ENCODE results near the gene PNPLA6.

PNPLA6 gene

DNA sequence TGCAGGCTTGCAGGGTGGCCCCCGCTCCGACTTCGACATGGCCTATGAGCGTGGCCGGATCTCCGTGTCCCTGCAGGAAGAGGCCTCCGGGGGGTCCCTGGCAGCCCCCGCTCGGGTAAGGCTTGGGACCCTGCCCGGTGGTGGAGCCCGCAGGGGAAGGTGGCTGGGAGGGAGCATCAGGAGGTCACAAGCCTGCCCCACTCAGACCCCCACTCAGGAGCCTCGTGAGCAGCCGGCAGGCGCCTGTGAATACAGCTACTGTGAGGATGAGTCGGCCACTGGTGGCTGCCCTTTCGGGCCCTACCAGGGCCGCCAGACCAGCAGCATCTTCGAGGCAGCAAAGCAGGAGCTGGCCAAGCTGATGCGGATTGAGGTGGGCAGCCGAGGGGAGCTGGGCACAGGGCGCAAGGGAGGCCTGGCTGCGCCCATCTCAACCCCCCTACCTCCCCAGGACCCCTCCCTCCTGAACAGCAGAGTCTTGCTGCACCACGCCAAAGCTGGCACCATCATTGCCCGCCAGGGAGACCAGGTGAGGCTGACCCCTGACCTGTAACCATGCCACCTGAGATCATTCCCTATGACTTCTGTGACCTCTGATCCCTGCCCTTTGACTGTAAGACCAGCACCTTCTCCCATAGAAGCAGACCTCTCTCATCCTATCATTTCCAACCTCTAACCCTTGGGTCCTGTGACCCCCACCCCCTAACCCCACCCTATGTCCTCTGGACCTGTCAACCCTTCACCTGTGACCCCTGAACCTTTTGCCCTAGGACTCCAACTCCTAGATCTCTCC lies 7.2 kb downstream of the PNPLA6 start:
- no peak overlapping the region for H3K4me3 ChIP-seq (ENCODE audit: insufficient read depth, low read depth, low read length, poor library complexity, severe bottlenecking)
- peaks cover 43% of the 10 kb centered on the region for H3K36me3 ChIP-seq (ENCODE audit: control insufficient read depth, insufficient read depth, low read length)
- H3K4me1 ChIP-seq (ENCODE audit: control insufficient read depth, insufficient read depth, low read length, poor library complexity, severe bottlenecking) = no peaks in the 10 kb centered on the region
- H3K27ac ChIP-seq (ENCODE audit: insufficient read depth, low read length, poor library complexity, severe bottlenecking) = no peak overlapping the region
- no peak for DNase-seq
- H3K9me3 ChIP-seq (ENCODE audit: control insufficient read depth, low read length) = no peaks in the 10 kb centered on the region
- H3K27me3 ChIP-seq (replicated peaks; ENCODE audit: control insufficient read depth, insufficient read depth, low read length, poor library complexity, severe bottlenecking) = no peaks in the 10 kb centered on the region

GRCh38 chr19:7544626-7545025 lies 9.1 kb downstream of the PNPLA6 start:
- peaks cover 37% of the 10 kb centered on the region for H3K36me3 ChIP-seq (ENCODE audit: control insufficient read depth, insufficient read depth, low read length)
- no peak overlapping the region for H3K4me3 ChIP-seq (ENCODE audit: insufficient read depth, low read depth, low read length, poor library complexity, severe bottlenecking)
- no peaks in the 10 kb centered on the region for H3K4me1 ChIP-seq (ENCODE audit: control insufficient read depth, insufficient read depth, low read length, poor library complexity, severe bottlenecking)
- no peaks in the 10 kb centered on the region for H3K9me3 ChIP-seq (ENCODE audit: control insufficient read depth, low read length)
- DNase-seq = no peak
- no peaks in the 10 kb centered on the region for H3K27me3 ChIP-seq (replicated peaks; ENCODE audit: control insufficient read depth, insufficient read depth, low read length, poor library complexity, severe bottlenecking)
- H3K27ac ChIP-seq (ENCODE audit: insufficient read depth, low read length, poor library complexity, severe bottlenecking) = no peak overlapping the region

- Histone ChIP-seq H3K27ac (ENCODE audit: insufficient read depth, low read length, poor library complexity, severe bottlenecking) (no peak overlapping the region), H3K27me3 (replicated peaks; ENCODE audit: control insufficient read depth, insufficient read depth, low read length, poor library complexity, severe bottlenecking) (no peaks in the 10 kb centered on the region)
- DNase-seq = no peak
Measured at GRCh38 chr19:7545300-7545699, 9.8 kb downstream of the PNPLA6 start.

DNA sequence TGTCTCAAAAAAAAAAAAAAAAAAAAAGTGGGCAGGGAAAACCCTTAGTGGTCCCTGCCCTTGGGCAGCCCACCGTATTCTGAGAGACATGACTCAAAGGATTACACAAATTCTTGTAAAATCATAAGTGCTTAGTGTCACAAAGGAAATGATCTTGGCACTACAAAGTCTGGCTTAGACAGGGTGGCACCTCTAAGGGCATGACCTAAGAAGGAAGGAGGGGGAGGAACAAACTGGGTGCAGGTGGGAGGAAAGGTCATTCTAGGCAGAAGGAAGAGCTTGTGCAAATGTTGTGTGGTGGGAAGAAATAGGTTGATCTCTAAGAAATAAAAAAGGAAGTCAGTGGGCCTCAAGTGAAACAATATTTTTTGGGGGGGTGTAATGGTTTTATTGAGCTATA lies 10.4 kb downstream of the PNPLA6 start:
- H3K27ac ChIP-seq (ENCODE audit: insufficient read depth, low read length, poor library complexity, severe bottlenecking) = no peak overlapping the region
- no peaks in the 10 kb centered on the region for H3K27me3 ChIP-seq (replicated peaks; ENCODE audit: control insufficient read depth, insufficient read depth, low read length, poor library complexity, severe bottlenecking)
- no peaks in the 10 kb centered on the region for H3K4me1 ChIP-seq (ENCODE audit: control insufficient read depth, insufficient read depth, low read length, poor library complexity, severe bottlenecking)
- H3K36me3 ChIP-seq (ENCODE audit: control insufficient read depth, insufficient read depth, low read length) = peaks cover 39% of the 10 kb centered on the region
- DNase-seq = no peak
- H3K4me3 ChIP-seq (ENCODE audit: insufficient read depth, low read depth, low read length, poor library complexity, severe bottlenecking) = no peak overlapping the region
- no peaks in the 10 kb centered on the region for H3K9me3 ChIP-seq (ENCODE audit: control insufficient read depth, low read length)

More at GRCh38 chr19:7545300-7545699, 9.8 kb downstream of the PNPLA6 start:
- H3K4me3 ChIP-seq (ENCODE audit: insufficient read depth, low read depth, low read length, poor library complexity, severe bottlenecking) = no peak overlapping the region
- no peaks in the 10 kb centered on the region for H3K9me3 ChIP-seq (ENCODE audit: control insufficient read depth, low read length)
- H3K4me1 ChIP-seq (ENCODE audit: control insufficient read depth, insufficient read depth, low read length, poor library complexity, severe bottlenecking) = no peaks in the 10 kb centered on the region
- H3K36me3 ChIP-seq (ENCODE audit: control insufficient read depth, insufficient read depth, low read length) = peaks cover 39% of the 10 kb centered on the region

- no peaks in the 10 kb centered on the region for H3K27me3 ChIP-seq (replicated peaks; ENCODE audit: control insufficient read depth, insufficient read depth, low read length, poor library complexity, severe bottlenecking)
- peaks cover 26% of the 10 kb centered on the region for H3K36me3 ChIP-seq (ENCODE audit: control insufficient read depth, insufficient read depth, low read length)
- no peak for DNase-seq
- no peaks in the 10 kb centered on the region for H3K9me3 ChIP-seq (ENCODE audit: control insufficient read depth, low read length)
- no peak overlapping the region for H3K4me3 ChIP-seq (ENCODE audit: insufficient read depth, low read depth, low read length, poor library complexity, severe bottlenecking)
- H3K4me1 ChIP-seq (ENCODE audit: control insufficient read depth, insufficient read depth, low read length, poor library complexity, severe bottlenecking) = no peaks in the 10 kb centered on the region
- no peak overlapping the region for H3K27ac ChIP-seq (ENCODE audit: insufficient read depth, low read length, poor library complexity, severe bottlenecking)
Measured at GRCh38 chr19:7547159-7547558, 11.6 kb downstream of the PNPLA6 start.

- Histone ChIP-seq H3K4me3 (ENCODE audit: insufficient read depth, low read depth, low read length, poor library complexity, severe bottlenecking) (no peak overlapping the region), H3K27me3 (replicated peaks; ENCODE audit: control insufficient read depth, insufficient read depth, low read length, poor library complexity, severe bottlenecking) (no peaks in the 10 kb centered on the region), H3K9me3 (ENCODE audit: control insufficient read depth, low read length) (no peaks in the 10 kb centered on the region), H3K27ac (ENCODE audit: insufficient read depth, low read length, poor library complexity, severe bottlenecking) (no peak overlapping the region), H3K36me3 (ENCODE audit: control insufficient read depth, insufficient read depth, low read length) (peaks cover 25% of the 10 kb centered on the region), H3K4me1 (ENCODE audit: control insufficient read depth, insufficient read depth, low read length, poor library complexity, severe bottlenecking) (no peaks in the 10 kb centered on the region)
- DNase-seq = no peak
Measured at GRCh38 chr19:7549429-7550148, 14.1 kb downstream of the PNPLA6 start.

- no peak for DNase-seq
- no peak overlapping the region for H3K4me3 ChIP-seq (ENCODE audit: insufficient read depth, low read depth, low read length, poor library complexity, severe bottlenecking)
- no peaks in the 10 kb centered on the region for H3K27me3 ChIP-seq (replicated peaks; ENCODE audit: control insufficient read depth, insufficient read depth, low read length, poor library complexity, severe bottlenecking)
- no peaks in the 10 kb centered on the region for H3K4me1 ChIP-seq (ENCODE audit: control insufficient read depth, insufficient read depth, low read length, poor library complexity, severe bottlenecking)
- H3K9me3 ChIP-seq (ENCODE audit: control insufficient read depth, low read length) = no peaks in the 10 kb centered on the region
- H3K27ac ChIP-seq (ENCODE audit: insufficient read depth, low read length, poor library complexity, severe bottlenecking) = no peak overlapping the region
- H3K36me3 ChIP-seq (ENCODE audit: control insufficient read depth, insufficient read depth, low read length) = peaks cover 29% of the 10 kb centered on the region
Measured at GRCh38 chr19:7550169-7550770, 14.8 kb downstream of the PNPLA6 start.

- DNase-seq = no peak
- H3K9me3 ChIP-seq (ENCODE audit: control insufficient read depth, low read length) = no peaks in the 10 kb centered on the region
- no peak overlapping the region for H3K4me3 ChIP-seq (ENCODE audit: insufficient read depth, low read depth, low read length, poor library complexity, severe bottlenecking)
Measured at GRCh38 chr19:7550987-7551761, 15.7 kb downstream of the PNPLA6 start.

DNA sequence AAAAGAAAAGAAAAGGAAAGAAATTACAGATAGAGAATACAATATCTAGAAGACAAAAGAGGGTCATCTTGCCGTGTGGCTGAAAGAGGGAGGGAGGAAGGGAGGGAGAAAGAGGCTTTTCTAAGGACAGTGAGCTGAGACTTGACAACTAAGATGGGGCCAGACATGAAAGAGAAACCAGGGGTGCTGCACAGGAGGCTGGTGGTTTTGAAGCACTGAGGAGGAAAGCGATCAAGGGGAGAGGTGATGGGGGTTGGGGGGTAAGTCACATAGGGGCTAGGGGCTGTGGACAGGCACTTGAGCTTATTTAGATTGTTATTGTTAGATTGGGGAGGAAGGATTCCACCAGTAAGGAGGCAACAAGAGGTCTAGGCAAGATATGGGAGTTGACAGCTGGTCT lies 17.3 kb downstream of the PNPLA6 start:
- H3K9me3 ChIP-seq (ENCODE audit: control insufficient read depth, low read length) = no peaks in the 10 kb centered on the region
- no peaks in the 10 kb centered on the region for H3K27me3 ChIP-seq (replicated peaks; ENCODE audit: control insufficient read depth, insufficient read depth, low read length, poor library complexity, severe bottlenecking)
- H3K36me3 ChIP-seq (ENCODE audit: control insufficient read depth, insufficient read depth, low read length) = peaks cover 49% of the 10 kb centered on the region
- no peak overlapping the region for H3K4me3 ChIP-seq (ENCODE audit: insufficient read depth, low read depth, low read length, poor library complexity, severe bottlenecking)
- no peak overlapping the region for H3K27ac ChIP-seq (ENCODE audit: insufficient read depth, low read length, poor library complexity, severe bottlenecking)
- no peak for DNase-seq
- no peaks in the 10 kb centered on the region for H3K4me1 ChIP-seq (ENCODE audit: control insufficient read depth, insufficient read depth, low read length, poor library complexity, severe bottlenecking)

More at GRCh38 chr19:7550987-7551761, 15.7 kb downstream of the PNPLA6 start:
- H3K27ac ChIP-seq (ENCODE audit: insufficient read depth, low read length, poor library complexity, severe bottlenecking) = no peak overlapping the region
- no peaks in the 10 kb centered on the region for H3K4me1 ChIP-seq (ENCODE audit: control insufficient read depth, insufficient read depth, low read length, poor library complexity, severe bottlenecking)
- no peaks in the 10 kb centered on the region for H3K27me3 ChIP-seq (replicated peaks; ENCODE audit: control insufficient read depth, insufficient read depth, low read length, poor library complexity, severe bottlenecking)
- H3K36me3 ChIP-seq (ENCODE audit: control insufficient read depth, insufficient read depth, low read length) = peaks cover 36% of the 10 kb centered on the region

Measured in effector memory CD4-positive, alpha-beta T cell (primary cell).